HCT116 (cell line): ENCODE results near the gene NYAP1. TPM values are rescaled to one million over a fixed set of nuclear protein-coding genes. Genes with fewer than 3 reads are reported as not detected.
"Not testable (repeated sequence)": the region's sequence is repeated elsewhere in the genome, so short reads cannot be mapped to it uniquely, and the experiment has no call there.

Experiments used
- ATAC-seq: fragments of 200-7000 bp; cut with Tn5 transposase; 2 replicates; pipeline ENCODE4 v1.9.1; 2020; ENCODE audit warnings: mild to moderate bottlenecking, moderate library complexity
- BruUV-seq: library from RNA; stranded (reverse); fragments of 400-500 nt; replicated peaks from 2 replicates; lab custom pipeline; 2021; lab: Mats Ljungman, UMichigan
- CTCF ChIA-PET: fragments of 300-600 bp; sonication (Branson Sonifier 250); formaldehyde crosslinking; loops from one replicate; lab custom pipeline; 2021; ENCODE audit warnings: antibody characterized with exemption; lab: Charles Lee
- POLR2A ChIA-PET: fragments of 300-600, 350-600 bp; sonication (Branson Sonifier 250); formaldehyde crosslinking; loops from one replicate; lab custom pipeline; 2021; ENCODE audit warnings: antibody characterized with exemption; lab: Charles Lee
- RAD21 ChIA-PET, 2 experiments: fragments of 300-600 bp; sonication (Branson Sonifier 250); formaldehyde crosslinking; loops; one replicate each; lab custom pipeline; 2023; ENCODE audit warnings: low total read pairs in 2 of 2; ENCODE audit not compliant: uncharacterized antibody in 2 of 2, unreplicated experiment in 2 of 2, low non-redundant PET in 1 of 2; lab: Charles Lee
- DNase-seq: peaks from one replicate; pipeline ENCODE4 v3.0.0-alpha.2; 2010; ENCODE audit warnings: low read depth, low spot score
- H2AFZ ChIP-seq: fragments of 200-600 bp; shearing (Covaris generic), sonication (generic); 2 replicates; pipeline ENCODE4 v1.6.1; 2017; ENCODE audit warnings: low read depth, mixed run types, mixed read lengths, antibody characterized with exemption, low read length; ENCODE audit not compliant: poor library complexity, severe bottlenecking
- H3K27ac ChIP-seq: 2 replicates; pipeline ENCODE4 v1.5.1; 2012; ENCODE audit warnings: low read depth, low read length
- H3K27me3 ChIP-seq: fragments of 200-600 bp; sonication (generic); 2 replicates; pipeline ENCODE4 v1.6.1; 2016; ENCODE audit warnings: mixed run types, low read length, mixed read lengths; ENCODE audit not compliant: insufficient read depth
- H3K36me3 ChIP-seq, 2 experiments: fragments of 200-500 bp in 1 of 2; fragments of 200-600 bp in 1 of 2; sonication (Bioruptor generic) in 1 of 2; sonication (generic) in 1 of 2; 2 replicates each; pipeline versions ENCODE4 v1.5.1 to v1.6.1; 2014 to 2016; ENCODE audit warnings: low read length in 2 of 2, inconsistent platforms in 1 of 2, mixed read lengths in 1 of 2, mixed run types in 1 of 2; ENCODE audit not compliant: insufficient read depth in 2 of 2, control insufficient read depth in 1 of 2
- H3K4me1 ChIP-seq, 2 experiments: fragments of 200-600 bp in 1 of 2; sonication (generic) in 1 of 2; 2 replicates each; pipeline versions ENCODE4 v1.5.1 to v1.6.1; 2012 to 2017; ENCODE audit warnings: low read length in 2 of 2, inconsistent platforms in 1 of 2, mild to moderate bottlenecking in 1 of 2, mixed read lengths in 1 of 2, mixed run types in 1 of 2, moderate library complexity in 1 of 2; ENCODE audit not compliant: insufficient read depth in 2 of 2, control insufficient read depth in 1 of 2
- H3K4me2 ChIP-seq: fragments of 200-600 bp; sonication (generic); 2 replicates; pipeline ENCODE4 v1.6.1; 2017; ENCODE audit warnings: mixed run types, low read length, mixed read lengths
- H3K4me3 ChIP-seq, 2 experiments: fragments of 200-600 bp in 1 of 2; sonication (generic) in 1 of 2; replicated peaks in 1 of 2; 2 replicates each; pipeline ENCODE4 v1.5.1; 2011 to 2016; ENCODE audit warnings: low read length in 2 of 2, control low read depth in 1 of 2, low read depth in 1 of 2, mild to moderate bottlenecking in 1 of 2, mixed read lengths in 1 of 2, mixed run types in 1 of 2
- H3K79me2 ChIP-seq: fragments of 200-600 bp; sonication (generic); 2 replicates; pipeline ENCODE4 v1.6.1; 2017; ENCODE audit warnings: mild to moderate bottlenecking, mixed run types, low read length, moderate library complexity, mixed read lengths; ENCODE audit not compliant: insufficient read depth
- H3K9ac ChIP-seq: fragments of 200-600 bp; sonication (generic); 2 replicates; pipeline ENCODE4 v1.6.1; 2016; ENCODE audit warnings: low read length, mixed read lengths
- H3K9me2 ChIP-seq: fragments of 200-600 bp; sonication (generic), shearing (Covaris generic); 2 replicates; pipeline ENCODE4 v1.6.1; 2017; ENCODE audit warnings: mixed run types, mild to moderate bottlenecking, moderate library complexity; ENCODE audit not compliant: insufficient read depth
- H3K9me3 ChIP-seq, 2 experiments: fragments of 200-500 bp in 1 of 2; fragments of 200-600 bp in 1 of 2; sonication (Bioruptor generic) in 1 of 2; sonication (generic) in 1 of 2; 2 replicates each; pipeline ENCODE4 v1.6.1; 2014 to 2017; ENCODE audit warnings: low read length in 2 of 2, mixed read lengths in 2 of 2, inconsistent platforms in 1 of 2, low read depth in 1 of 2, mild to moderate bottlenecking in 1 of 2, mixed run types in 1 of 2, moderate library complexity in 1 of 2; ENCODE audit not compliant: control insufficient read depth in 1 of 2, insufficient read depth in 1 of 2
- H4K20me1 ChIP-seq: fragments of 200-600 bp; sonication (generic), shearing (Covaris generic); 2 replicates; pipeline ENCODE4 v1.6.1; 2017; ENCODE audit warnings: mixed run types, mild to moderate bottlenecking, moderate library complexity; ENCODE audit not compliant: insufficient read depth
- CEBPB ChIP-seq: IDR thresholded peaks from 2 replicates; pipeline ENCODE4 v1.6.1; 2012; ENCODE audit warnings: low read depth
- EGR1 ChIP-seq: IDR thresholded peaks from 2 replicates; pipeline ENCODE4 v1.6.1; 2012; ENCODE audit warnings: low read depth
- ELF1 ChIP-seq: IDR thresholded peaks from 2 replicates; pipeline ENCODE4 v1.6.1; 2012; ENCODE audit warnings: low read depth, borderline replicate concordance
- EZH2 ChIP-seq: fragments of 200-600 bp; sonication (generic); IDR thresholded peaks from 2 replicates; pipeline ENCODE4 v1.6.1; 2017; ENCODE audit warnings: antibody characterized with exemption, mixed run types
- EZH2phosphoT487 ChIP-seq: fragments of 200-600 bp; IDR thresholded peaks from 2 replicates; pipeline ENCODE4 v1.6.1; 2018; ENCODE audit warnings: antibody characterized with exemption, borderline replicate concordance
- FOSL1 ChIP-seq: IDR thresholded peaks from 2 replicates; pipeline ENCODE4 v1.6.1; 2012; ENCODE audit warnings: low read depth
- MAX ChIP-seq: IDR thresholded peaks from 2 replicates; pipeline ENCODE4 v1.6.1; 2012
- POLR2A ChIP-seq: IDR thresholded peaks from 2 replicates; pipeline ENCODE4 v1.7.0; 2011; ENCODE audit warnings: borderline replicate concordance; ENCODE audit not compliant: insufficient read depth, insufficient read length; ENCODE audit errors: extremely low read depth
- POLR2AphosphoS5 ChIP-seq: IDR thresholded peaks from 2 replicates; pipeline ENCODE4 v1.6.1; 2011; ENCODE audit warnings: mild to moderate bottlenecking, low read depth, low read length, moderate library complexity
- RAD21 ChIP-seq: IDR thresholded peaks from 2 replicates; pipeline ENCODE4 v1.6.1; 2012; ENCODE audit warnings: low read depth, mild to moderate bottlenecking
- SIN3A ChIP-seq: IDR thresholded peaks from 2 replicates; pipeline ENCODE4 v1.6.1; 2012; ENCODE audit warnings: low read depth
- SRF ChIP-seq: IDR thresholded peaks from 2 replicates; pipeline ENCODE4 v1.6.1; 2012; ENCODE audit warnings: low read depth
- YY1 ChIP-seq: IDR thresholded peaks from 2 replicates; pipeline ENCODE4 v1.6.1; 2011; ENCODE audit warnings: low read length, low read depth, moderate library complexity, mild to moderate bottlenecking; ENCODE audit not compliant: insufficient replicate concordance; ENCODE audit errors: extremely low read depth
- ZBTB33 ChIP-seq: IDR thresholded peaks from 2 replicates; pipeline ENCODE4 v1.6.1; 2011; ENCODE audit warnings: mild to moderate bottlenecking, low read length, moderate library complexity; ENCODE audit not compliant: insufficient replicate concordance; ENCODE audit errors: extremely low read depth
- ZFX ChIP-seq: fragments of 450-650 bp; IDR thresholded peaks from 2 replicates; pipeline ENCODE4 v1.6.1; 2017
- ZNF274 ChIP-seq: fragments of 200-500 bp; sonication (Bioruptor generic); IDR thresholded peaks from 2 replicates; pipeline ENCODE4 v1.6.1; 2014; ENCODE audit warnings: mild to moderate bottlenecking, low read depth, low read length, inconsistent platforms
- intact Hi-C: fragments of 100-400 bp; cut with micrococcal nuclease; formaldehyde crosslinking; loops from 2 replicates; pipeline ENCODE4 v1.10.0; 2022
- total RNA-seq: library from RNA; stranded (reverse); gene quantifications from one replicate; pipeline ENCODE4 v1.2.1, GENCODE V29; 2021; ENCODE audit not compliant: unreplicated experiment

The NYAP1 gene
- total RNA-seq, 1 experiment from 2014 or later = 6.7 TPM

- H3K79me2 ChIP-seq, H3K27ac ChIP-seq, H4K20me1 ChIP-seq, H3K27me3 ChIP-seq, H3K9me2 ChIP-seq, BruUV-seq, H2AFZ ChIP-seq, H3K4me3 ChIP-seq, H3K9me3 ChIP-seq, POLR2A ChIA-PET, H3K36me3 ChIP-seq, intact Hi-C loops, ATAC-seq, H3K9ac ChIP-seq, RAD21 ChIA-PET, DNase-seq, CTCF ChIA-PET, H3K4me2 ChIP-seq: not testable (repeated sequence)
- peaks cover 11 to 18% of the 10 kb centered on the region in 2 experiments; a peak in 3 of 4 replicates for H3K4me1 ChIP-seq
Observed at GRCh38 chr7:100536695-100537094, 53.0 kb downstream of the NYAP1 start.

GRCh38 chr7:100538348-100538653 is 54.6 kb downstream of the NYAP1 start:
- POLR2A ChIA-PET = interaction anchor here (1.0 to 1.5 kb wide), 3 partner anchors 11 to 109 kb away, joined by 3 to 8 read pairs (median 5); partner anchors contain the start of genes MEPCE and ZCWPW1
- CTCF ChIA-PET = interaction anchor here (1.2 kb wide), 1 partner anchor 48 kb away, joined by 3 read pairs; the partner anchor contains the start of gene FBXO24
- peak overlapping the region; percentile 87 for H3K4me2 ChIP-seq
- intact Hi-C loops = no loop called here
- peak overlapping the region; percentile 6; the same call in 1 of the 2 replicates for H3K27ac ChIP-seq
- no peaks in the 10 kb centered on the region for H4K20me1 ChIP-seq
- no peaks in the 10 kb centered on the region for H3K36me3 ChIP-seq
- H3K4me3 ChIP-seq = peak overlapping the region; percentile 39 to 54
- peaks cover 12 to 20% of the 10 kb centered on the region in 2 experiments; a peak in 3 of 4 replicates for H3K4me1 ChIP-seq
- TSS peak; percentile 99 for BruUV-seq
- RAD21 ChIA-PET = no interaction called here
- DNase-seq = no peak
- ATAC-seq = peak; percentile 7
- no peaks in the 10 kb centered on the region for H3K9me2 ChIP-seq
- H3K9ac ChIP-seq = peak overlapping the region; percentile 54
- no peaks in the 10 kb centered on the region for H3K9me3 ChIP-seq
- TF ChIP-seq ZNF274 (no peak), YY1 (no peak), CEBPB (no peak), ZBTB33 (no peak), ZFX (no peak), POLR2A (no peak), EGR1 (no peak), EZH2phosphoT487 (no peak), POLR2AphosphoS5 (no peak), EZH2 (no peak), FOSL1 (no peak), SIN3A (no peak), ELF1 (no peak), SRF (no peak), MAX (no peak), RAD21 (no peak)
- H3K27me3 ChIP-seq = no peaks in the 10 kb centered on the region
- peak overlapping the region; percentile 97 for H2AFZ ChIP-seq
- peaks cover 6% of the 10 kb centered on the region; the same call in 1 of the 2 replicates for H3K79me2 ChIP-seq
